A673 (cell line): ENCODE data around the gene NINJ1. TPM values are rescaled to one million over a fixed set of nuclear protein-coding genes. Genes with fewer than 3 reads are reported as not detected.

ENCODE experiments used
- BruUV-seq: library from RNA; stranded (reverse); fragments of 400-500 nt; replicated peaks from 2 replicates; lab custom pipeline; 2021; lab: Mats Ljungman, UMichigan
- CTCF ChIA-PET: fragments of 300-600 bp; sonication (Branson Sonifier 250); formaldehyde crosslinking; loops from one replicate; lab custom pipeline; 2022; ENCODE audit warnings: antibody characterized with exemption; lab: Charles Lee
- POLR2A ChIA-PET: fragments of 300-600 bp; sonication (Branson Sonifier 250); formaldehyde crosslinking; loops from one replicate; lab custom pipeline; 2022; ENCODE audit warnings: antibody characterized with exemption; ENCODE audit not compliant: low non-redundant PET; lab: Charles Lee
- DNase-seq: peaks from one replicate; pipeline ENCODE4 v3.0.0-alpha.2; 2015; ENCODE audit warnings: low spot score
- H3K27ac ChIP-seq: fragments of 200-600 bp; sonication (generic); 2 replicates; pipeline ENCODE4 v1.5.1; 2016; ENCODE audit warnings: mixed run types, low read depth, mild to moderate bottlenecking, mixed read lengths, antibody characterized with exemption, low read length; ENCODE audit not compliant: poor library complexity, severe bottlenecking
- H3K27me3 ChIP-seq: fragments of 200-600 bp; sonication (generic); replicated peaks from 2 replicates; pipeline ENCODE4 v1.6.1; 2017; ENCODE audit warnings: mixed run types, low read depth, mild to moderate bottlenecking, mixed read lengths, antibody characterized with exemption, low read length; ENCODE audit not compliant: insufficient read depth, poor library complexity
- H3K36me3 ChIP-seq: fragments of 200-600 bp; sonication (generic); 2 replicates; pipeline ENCODE4 v1.6.1; 2016; ENCODE audit warnings: mixed run types, mild to moderate bottlenecking, mixed read lengths, antibody characterized with exemption, low read length; ENCODE audit not compliant: insufficient read depth, poor library complexity, severe bottlenecking
- H3K4me1 ChIP-seq: fragments of 200-600 bp; sonication (generic); 2 replicates; pipeline ENCODE4 v1.6.1; 2017; ENCODE audit warnings: mixed run types, mild to moderate bottlenecking, mixed read lengths, antibody characterized with exemption, low read length; ENCODE audit not compliant: insufficient read depth, poor library complexity, severe bottlenecking
- H3K4me3 ChIP-seq: fragments of 200-600 bp; sonication (generic); 2 replicates; pipeline ENCODE4 v1.5.1; 2016; ENCODE audit warnings: low read depth, mixed run types, mild to moderate bottlenecking, mixed read lengths, low read length; ENCODE audit not compliant: poor library complexity, severe bottlenecking
- H3K9me3 ChIP-seq: fragments of 200-600 bp; sonication (generic); 2 replicates; pipeline ENCODE4 v1.6.1; 2016; ENCODE audit warnings: mixed run types, low read depth, mild to moderate bottlenecking, mixed read lengths, antibody characterized with exemption, low read length; ENCODE audit not compliant: poor library complexity, severe bottlenecking
- CTCF ChIP-seq: fragments of 300-800, 200-600 bp; sonication (generic); conservative IDR thresholded peaks from 2 replicates; pipeline ENCODE4 v1.5.1; 2017; ENCODE audit warnings: low read depth, mild to moderate bottlenecking, antibody characterized with exemption, low read length, moderate library complexity, mixed read lengths
- EZH2 ChIP-seq: fragments of 200-600 bp; sonication (generic); IDR thresholded peaks from 2 replicates; pipeline ENCODE4 v1.6.1; 2017; ENCODE audit warnings: borderline replicate concordance, low read depth, mild to moderate bottlenecking, mixed read lengths, antibody characterized with exemption, low read length; ENCODE audit not compliant: poor library complexity, severe bottlenecking
- intact Hi-C: fragments of 100-400 bp; cut with micrococcal nuclease; formaldehyde crosslinking; loops from one replicate; pipeline ENCODE4 v1.10.0; 2022; ENCODE audit not compliant: unreplicated experiment
- total RNA-seq: library from RNA; stranded (reverse); gene quantifications from 2 replicates; pipeline ENCODE4 v1.2.3, GENCODE V29; 2021

Gene NINJ1
- total RNA-seq, 1 experiment from 2014 or later = 9.2 TPM

DNA sequence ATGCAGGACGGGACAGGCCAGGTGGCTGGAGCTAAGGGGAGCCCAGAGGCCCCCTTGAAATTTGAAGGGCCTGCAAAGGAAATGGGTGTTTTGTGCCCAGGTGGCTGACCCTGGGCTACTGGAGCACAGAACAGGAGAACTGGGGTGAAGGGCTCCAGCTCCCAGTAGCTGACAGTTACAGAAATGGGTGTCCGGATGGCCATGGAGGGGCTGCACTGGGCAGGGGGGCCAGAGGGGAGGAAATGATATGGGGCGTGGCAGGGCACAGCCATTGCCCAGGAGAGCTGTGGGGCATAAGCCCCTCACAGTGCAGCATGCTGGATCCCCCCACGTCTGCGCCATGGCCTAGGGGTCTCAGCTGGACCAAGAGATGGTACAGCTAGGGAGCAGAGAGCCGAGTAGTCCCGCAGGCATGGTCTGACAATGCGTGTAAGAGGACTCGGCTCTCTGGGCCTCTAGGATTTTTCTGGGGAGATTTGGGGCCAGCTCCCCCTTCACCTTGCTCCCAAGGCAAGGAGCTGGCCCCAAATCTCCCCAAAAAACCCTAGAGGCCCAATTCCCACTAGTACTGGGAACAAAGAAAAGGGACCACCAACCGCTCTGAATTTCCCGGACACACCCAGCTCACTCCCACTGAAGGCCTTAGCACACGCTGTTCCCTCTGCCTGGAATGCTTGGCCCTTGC lies 45.9 kb downstream of the NINJ1 start:
- POLR2A ChIA-PET = no interaction called here
- Histone ChIP-seq H3K4me1 (no peaks in the 10 kb centered on the region), H3K4me3 (no peak overlapping the region), H3K27me3 (no peaks in the 10 kb centered on the region), H3K36me3 (no peaks in the 10 kb centered on the region), H3K9me3 (no peaks in the 10 kb centered on the region), H3K27ac (no peak overlapping the region)
- DNase-seq = no peak
- TF ChIP-seq EZH2 (no peak), CTCF (no peak)
- intact Hi-C loops = no loop called here
- CTCF ChIA-PET = interaction anchor here (0.6 kb wide), 1 partner anchor 361 kb away, joined by 4 read pairs; no protein-coding TSS in a partner anchor
- BruUV-seq = no TSS peak

DNA sequence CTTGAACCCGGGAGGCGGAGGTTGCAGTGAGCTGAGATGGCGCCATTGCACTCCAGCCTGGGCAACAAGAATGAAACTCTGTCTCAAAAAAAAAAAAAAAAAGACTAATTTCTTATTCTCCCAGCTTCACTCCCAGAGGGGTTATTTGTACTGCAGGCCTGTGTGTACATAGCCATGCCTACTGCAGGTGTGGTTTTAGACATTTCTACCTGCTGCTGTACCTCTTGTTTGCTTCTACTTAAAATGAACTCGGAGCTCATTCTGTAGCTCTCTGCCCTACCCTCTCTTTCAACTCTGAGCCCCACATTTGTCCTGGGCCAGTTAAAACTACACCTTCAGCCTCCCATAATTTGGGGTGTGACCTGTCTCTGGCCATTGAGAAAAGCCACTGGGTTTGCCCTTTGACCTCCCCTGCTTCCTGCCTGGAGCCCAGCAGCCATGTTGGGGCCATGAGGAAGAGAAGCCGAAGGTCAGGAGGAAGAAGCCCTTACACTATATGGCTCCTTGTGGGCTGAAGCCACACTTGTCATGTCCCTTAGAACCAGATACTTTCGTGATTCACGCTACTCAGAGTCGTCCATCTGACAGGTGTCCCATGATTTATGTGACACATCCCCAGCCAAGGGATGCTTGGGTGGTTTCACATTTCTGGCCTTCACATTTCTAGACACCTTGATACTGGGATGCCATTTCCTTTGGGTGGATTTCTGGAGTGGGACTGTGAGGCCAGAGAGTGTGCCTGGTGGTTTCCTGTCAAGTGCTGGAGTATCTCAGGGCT lies 47.4 kb downstream of the NINJ1 start:
- CTCF ChIA-PET = no interaction called here
- no peak overlapping the region for H3K4me3 ChIP-seq
- no peaks in the 10 kb centered on the region for H3K9me3 ChIP-seq
- no TSS peak for BruUV-seq
- no peaks in the 10 kb centered on the region for H3K4me1 ChIP-seq
- H3K27me3 ChIP-seq = no peaks in the 10 kb centered on the region
- intact Hi-C loops = no loop called here
- TF ChIP-seq EZH2 (no peak), CTCF (no peak)
- no peak for DNase-seq
- POLR2A ChIA-PET = no interaction called here
- H3K27ac ChIP-seq = no peak overlapping the region
- no peaks in the 10 kb centered on the region for H3K36me3 ChIP-seq

DNA sequence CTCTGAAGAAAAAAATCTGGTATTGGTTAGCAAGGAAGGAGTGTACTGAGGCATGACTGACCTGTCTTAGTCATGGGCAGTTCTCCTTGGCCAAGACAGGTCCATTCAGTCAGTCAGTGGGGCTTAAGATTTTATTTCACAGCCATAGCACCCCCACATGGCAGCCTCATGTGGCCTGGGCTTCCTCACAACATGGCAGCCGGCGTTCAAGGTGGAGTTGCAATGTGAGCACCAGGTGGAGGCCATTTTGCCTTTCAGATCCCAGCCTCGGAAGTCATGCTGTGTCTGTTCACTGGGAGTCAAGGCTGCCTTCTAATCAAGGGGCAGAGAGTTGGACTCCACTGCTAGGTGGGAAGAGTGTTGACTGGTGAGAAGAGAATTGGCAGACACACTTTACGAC lies 48.4 kb downstream of the NINJ1 start:
- no peak for TF ChIP-seq EZH2
- no peak for TF ChIP-seq CTCF
- H3K27me3 ChIP-seq = no peaks in the 10 kb centered on the region
- BruUV-seq = no TSS peak
- POLR2A ChIA-PET = no interaction called here
- no peak overlapping the region for H3K4me3 ChIP-seq
- CTCF ChIA-PET = no interaction called here
- no peaks in the 10 kb centered on the region for H3K4me1 ChIP-seq
- no peaks in the 10 kb centered on the region for H3K9me3 ChIP-seq
- H3K27ac ChIP-seq = no peak overlapping the region
- no peaks in the 10 kb centered on the region for H3K36me3 ChIP-seq
- no peak for DNase-seq
- intact Hi-C loops = no loop called here
